ENCODE results near the gene SLC6A18.

SLC6A18 gene

DNA sequence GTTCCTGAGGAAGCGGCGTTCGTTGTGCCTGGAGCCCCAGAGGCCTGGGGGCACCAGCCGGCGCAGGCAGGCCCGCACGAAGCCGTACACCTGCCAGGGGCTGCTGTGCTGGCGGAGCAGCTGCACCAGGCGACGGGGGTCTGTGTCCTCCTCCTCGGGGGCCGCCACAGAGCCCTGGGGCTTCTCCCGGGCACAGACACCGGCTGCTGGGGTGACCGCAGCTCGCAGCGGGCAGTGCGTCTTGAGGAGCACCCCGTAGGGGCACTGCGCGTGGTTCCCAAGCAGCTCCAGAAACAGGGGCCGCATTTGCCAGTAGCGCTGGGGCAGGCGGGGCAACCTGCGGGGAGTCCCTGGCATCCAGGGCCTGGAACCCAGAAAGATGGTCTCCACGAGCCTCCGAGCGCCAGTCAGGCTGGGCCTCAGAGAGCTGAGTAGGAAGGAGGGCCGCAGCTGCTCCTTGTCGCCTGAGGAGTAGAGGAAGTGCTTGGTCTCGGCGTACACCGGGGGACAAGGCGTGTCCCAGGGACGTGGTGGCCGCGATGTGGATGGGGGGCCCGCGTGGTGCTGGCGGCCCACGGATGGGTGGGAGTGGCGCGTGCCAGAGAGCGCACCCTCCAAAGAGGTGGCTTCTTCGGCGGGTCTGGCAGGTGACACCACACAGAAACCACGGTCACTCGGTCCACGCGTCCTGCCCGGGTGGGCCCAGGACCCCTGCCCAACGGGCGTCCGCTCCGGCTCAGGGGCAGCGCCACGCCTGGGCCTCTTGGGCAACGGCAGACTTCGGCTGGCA, 68.4 kb downstream of the SLC6A18 start:
- DNase-seq, result no peak

DNA sequence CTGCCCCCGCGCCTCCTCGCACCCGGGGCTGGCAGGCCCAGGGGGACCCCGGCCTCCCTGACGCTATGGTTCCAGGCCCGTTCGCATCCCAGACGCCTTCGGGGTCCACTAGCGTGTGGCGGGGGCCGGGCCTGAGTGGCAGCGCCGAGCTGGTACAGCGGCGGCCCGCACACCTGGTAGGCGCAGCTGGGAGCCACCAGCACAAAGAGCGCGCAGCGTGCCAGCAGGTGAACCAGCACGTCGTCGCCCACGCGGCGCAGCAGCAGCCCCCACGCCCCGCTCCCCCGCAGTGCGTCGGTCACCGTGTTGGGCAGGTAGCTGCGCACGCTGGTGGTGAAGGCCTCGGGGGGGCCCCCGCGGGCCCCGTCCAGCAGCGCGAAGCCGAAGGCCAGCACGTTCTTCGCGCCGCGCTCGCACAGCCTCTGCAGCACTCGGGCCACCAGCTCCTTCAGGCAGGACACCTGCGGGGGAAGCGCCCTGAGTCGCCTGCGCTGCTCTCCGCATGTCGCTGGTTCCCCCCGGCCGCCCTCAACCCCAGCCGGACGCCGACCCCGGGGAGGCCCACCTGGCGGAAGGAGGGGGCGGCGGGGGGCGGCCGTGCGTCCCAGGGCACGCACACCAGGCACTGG, 69.1 kb downstream of the SLC6A18 start:
- DNase-seq, result no peak

DNA sequence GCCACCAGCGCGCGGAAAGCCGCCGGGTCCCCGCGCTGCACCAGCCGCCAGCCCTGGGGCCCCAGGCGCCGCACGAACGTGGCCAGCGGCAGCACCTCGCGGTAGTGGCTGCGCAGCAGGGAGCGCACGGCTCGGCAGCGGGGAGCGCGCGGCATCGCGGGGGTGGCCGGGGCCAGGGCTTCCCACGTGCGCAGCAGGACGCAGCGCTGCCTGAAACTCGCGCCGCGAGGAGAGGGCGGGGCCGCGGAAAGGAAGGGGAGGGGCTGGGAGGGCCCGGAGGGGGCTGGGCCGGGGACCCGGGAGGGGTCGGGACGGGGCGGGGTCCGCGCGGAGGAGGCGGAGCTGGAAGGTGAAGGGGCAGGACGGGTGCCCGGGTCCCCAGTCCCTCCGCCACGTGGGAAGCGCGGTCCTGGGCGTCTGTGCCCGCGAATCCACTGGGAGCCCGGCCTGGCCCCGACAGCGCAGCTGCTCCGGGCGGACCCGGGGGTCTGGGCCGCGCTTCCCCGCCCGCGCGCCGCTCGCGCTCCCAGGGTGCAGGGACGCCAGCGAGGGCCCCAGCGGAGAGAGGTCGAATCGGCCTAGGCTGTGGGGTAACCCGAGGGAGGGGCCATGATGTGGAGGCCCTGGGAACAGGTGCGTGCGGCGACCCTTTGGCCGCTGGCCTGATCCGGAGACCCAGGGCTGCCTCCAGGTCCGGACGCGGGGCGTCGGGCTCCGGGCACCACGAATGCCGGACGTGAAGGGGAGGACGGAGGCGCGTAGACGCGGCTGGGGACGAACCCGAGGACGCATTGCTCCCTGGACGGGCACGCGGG, 69.9 kb downstream of the SLC6A18 start, which contains the start of gene TERT:
TERT (minus strand) TSS at position 234 of the 815 bp plus-strand sequence; CDS start at position 155, 79 bp downstream.
- DNase-seq, result no peak

DNA sequence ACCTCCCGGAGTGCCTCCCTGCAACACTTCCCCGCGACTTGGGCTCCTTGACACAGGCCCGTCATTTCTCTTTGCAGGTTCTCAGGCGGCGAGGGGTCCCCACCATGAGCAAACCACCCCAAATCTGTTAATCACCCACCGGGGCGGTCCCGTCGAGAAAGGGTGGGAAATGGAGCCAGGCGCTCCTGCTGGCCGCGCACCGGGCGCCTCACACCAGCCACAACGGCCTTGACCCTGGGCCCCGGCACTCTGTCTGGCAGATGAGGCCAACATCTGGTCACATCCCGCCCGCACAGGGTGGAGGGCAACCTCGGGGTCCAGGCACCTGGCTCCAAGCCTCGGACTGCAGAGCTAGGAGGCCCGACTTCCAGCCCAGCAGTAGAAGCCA, 70.5 kb downstream of the SLC6A18 start:
- DNase-seq, result no peak

Measured in fibroblast of skin of back (primary cell).